A549 (cell line): ENCODE data around the gene MYADML2. TPM values are rescaled to one million over a fixed set of nuclear protein-coding genes. Genes with fewer than 3 reads are reported as not detected.

Source experiments
- ATAC-seq, 2 experiments: fragments of 200-7000 bp in 1 of 2; fragments of >200 bp in 1 of 2; cut with Nextera tagmentation in 1 of 2; cut with Tn5 transposase in 1 of 2; 3 replicates each; pipeline versions ENCODE4 v1.8.0 to v1.9.1; 2018 to 2020; ENCODE audit warnings: mild to moderate bottlenecking in 1 of 2, moderate library complexity in 1 of 2
- CTCF ChIA-PET: fragments of 300-600 bp; sonication (Branson Sonifier 250); formaldehyde crosslinking; extraction: SDS; loops from one replicate; lab custom pipeline; 2021; ENCODE audit warnings: antibody characterized with exemption, inconsistent platforms; lab: Yijun Ruan, JAX
- POLR2A ChIA-PET: fragments of 350-600 bp; formaldehyde crosslinking; extraction: SDS; loops from one replicate; lab custom pipeline; 2021; ENCODE audit warnings: antibody characterized with exemption, inconsistent platforms; lab: Yijun Ruan, JAX
- DNase-seq, 2 experiments: peaks; one replicate each; pipeline versions ENCODE4 v3.0.0 to v3.0.0-alpha.2; 2011 to 2016; ENCODE audit warnings: low read depth in 1 of 2, low spot score in 1 of 2
- FAIRE-seq: peaks from 2 replicates; lab custom pipeline; 2011; peaks lifted over from hg19 to GRCh38; lab: Jason Lieb, UNC
- H3K27ac ChIP-seq, 2 experiments: fragments of >200 bp; sonication (Bioruptor Twin); formaldehyde crosslinking; 3 replicates each; pipeline ENCODE4 v1.5.1; 2016 to 2017
- H3K4me1 ChIP-seq: fragments of >200 bp; sonication (Bioruptor Twin); formaldehyde crosslinking; 3 replicates; pipeline ENCODE4 v1.6.1; 2016
- H3K4me2 ChIP-seq: fragments of >200 bp; sonication (Bioruptor Twin); formaldehyde crosslinking; 3 replicates; pipeline ENCODE4 v1.6.1; 2016
- H3K4me3 ChIP-seq: fragments of >200 bp; sonication (Bioruptor Twin); formaldehyde crosslinking; 3 replicates; pipeline ENCODE4 v1.5.1; 2016
- H3K9me3 ChIP-seq: fragments of >200 bp; sonication (Bioruptor Twin); formaldehyde crosslinking; 3 replicates; pipeline ENCODE4 v1.6.1; 2016
- BHLHE40 ChIP-seq: IDR thresholded peaks from 2 replicates; pipeline ENCODE4 v1.6.1; 2012; ENCODE audit warnings: low read depth, low read length, inconsistent platforms
- CBX8 ChIP-seq: fragments of 200-600 bp; sonication (generic); IDR thresholded peaks from 2 replicates; pipeline ENCODE4 v1.6.1; 2016
- CEBPB ChIP-seq, 2 experiments: fragments of >200 bp in 1 of 2; sonication (Bioruptor Twin) in 1 of 2; formaldehyde crosslinking in 1 of 2; IDR thresholded peaks; 2 replicates each; pipeline ENCODE4 v1.6.1; 2012 to 2016
- EHMT2 ChIP-seq: fragments of 200-600 bp; sonication (generic); IDR thresholded peaks from 2 replicates; pipeline ENCODE4 v1.6.1; 2016; ENCODE audit warnings: antibody characterized with exemption, low read depth, mild to moderate bottlenecking, moderate library complexity
- FOXS1 ChIP-seq: fragments of 250-450 bp; sonication (Bioruptor Pico); IDR thresholded peaks from 2 replicates; pipeline ENCODE4 v1.5.0; 2020; ENCODE audit warnings: mild to moderate bottlenecking, moderate library complexity
- HDAC2 ChIP-seq: fragments of 200-600 bp; sonication (generic); IDR thresholded peaks from 2 replicates; pipeline ENCODE4 v1.6.1; 2016
- HOXA7 ChIP-seq: fragments of 250-450 bp; sonication (Bioruptor Pico); IDR thresholded peaks from 2 replicates; pipeline ENCODE4 v1.5.0; 2020; ENCODE audit warnings: mild to moderate bottlenecking, moderate library complexity
- HOXB5 ChIP-seq: fragments of 250-450 bp; sonication (Bioruptor Pico); IDR thresholded peaks from 2 replicates; pipeline ENCODE4 v1.5.0; 2020; ENCODE audit warnings: mild to moderate bottlenecking, moderate library complexity
- JUN ChIP-seq, 2 experiments: fragments of >200 bp; sonication (Bioruptor Twin); formaldehyde crosslinking; IDR thresholded peaks; 2 replicates in 1 of 2; 3 replicates in 1 of 2; pipeline ENCODE4 v1.6.1; 2016 to 2017
- MAFK ChIP-seq: fragments of 450-650 bp; IDR thresholded peaks from 2 replicates; pipeline ENCODE4 v1.6.1; 2014; ENCODE audit not compliant: partially characterized antibody
- NFE2L2 ChIP-seq: fragments of 150-350 bp; conservative IDR thresholded peaks from 2 replicates; pipeline ENCODE4 v1.6.1; 2014; ENCODE audit warnings: low read length
- POLR2A ChIP-seq: IDR thresholded peaks from 2 replicates; pipeline ENCODE4 v1.6.1; 2012; ENCODE audit warnings: mild to moderate bottlenecking, low read length
- RAD21 ChIP-seq, 2 experiments: fragments of >200 bp in 1 of 2; sonication (Bioruptor Twin) in 1 of 2; formaldehyde crosslinking in 1 of 2; IDR thresholded peaks in 1 of 2; conservative IDR thresholded peaks in 1 of 2; 2 replicates in 1 of 2; 3 replicates in 1 of 2; pipeline ENCODE4 v1.6.1; 2012 to 2018; ENCODE audit warnings: inconsistent platforms in 1 of 2
- RFX5 ChIP-seq: fragments of 450-650 bp; IDR thresholded peaks from 2 replicates; pipeline ENCODE4 v1.7.1; 2014; ENCODE audit warnings: antibody characterized with exemption, mild to moderate bottlenecking, moderate library complexity
- RNF2 ChIP-seq: fragments of 200-600 bp; sonication (generic); IDR thresholded peaks from 2 replicates; pipeline ENCODE4 v1.6.1; 2016; ENCODE audit warnings: low read depth, mild to moderate bottlenecking, antibody characterized with exemption, moderate library complexity, borderline replicate concordance
- TFCP2L1 ChIP-seq: fragments of 250-450 bp; sonication (Bioruptor Pico); IDR thresholded peaks from 2 replicates; pipeline ENCODE4 v1.5.0; 2021; ENCODE audit warnings: mild to moderate bottlenecking
- TP53 ChIP-seq: fragments of 250-450 bp; sonication (Bioruptor Pico); IDR thresholded peaks from 2 replicates; pipeline ENCODE4 v1.5.0; 2021; ENCODE audit warnings: mild to moderate bottlenecking, moderate library complexity
- ZFP36 ChIP-seq: fragments of 450-650 bp; IDR thresholded peaks from 2 replicates; pipeline ENCODE4 v1.6.1; 2014; ENCODE audit warnings: borderline replicate concordance; ENCODE audit not compliant: partially characterized antibody
- ZNF302 ChIP-seq: fragments of 250-450 bp; sonication (Bioruptor Pico); IDR thresholded peaks from 2 replicates; pipeline ENCODE4 v1.9.0; 2021; ENCODE audit warnings: inconsistent platforms, mild to moderate bottlenecking, moderate library complexity
- WGBS: methylation state at CpG from one replicate; pipeline ENCODE4 v1.1.6; 2017; ENCODE audit errors: missing lambda C conversion rate; 5-methylcytosine and 5-hydroxymethylcytosine counted together
- polyA plus RNA-seq, 4 experiments: library from polyadenylated mRNA; depleted of rRNA in 3 of 4; stranded (reverse); fragments of >200 nt; fragmentation: RNase III in 1 of 4; extraction: RNeasy Plus Mini Kit Qiagen cat#74134 plus additional on column Dnase treatment in 1 of 4; gene quantifications; 2 replicates in 3 of 4; 3 replicates in 1 of 4; pipeline ENCODE4 v1.2.3, GENCODE V29; 2011 to 2017
- TF ChIP-seq, protein P1 (sequence below): fragments of >200 bp; sonication (Bioruptor Twin); formaldehyde crosslinking; IDR thresholded peaks from 3 replicates; pipeline ENCODE4 v1.5.1; 2016
- TF ChIP-seq, protein P2 (sequence below): IDR thresholded peaks from 2 replicates; pipeline ENCODE4 v1.6.1; 2012
- TF ChIP-seq, protein P3 (sequence below): IDR thresholded peaks from 2 replicates; pipeline ENCODE4 v1.6.1; 2012; ENCODE audit warnings: low read depth, borderline replicate concordance
- TF ChIP-seq, protein P4 (sequence below): IDR thresholded peaks from 2 replicates; pipeline ENCODE4 v1.6.1; 2012
- TF ChIP-seq, protein P5 (sequence below): fragments of >200 bp; sonication (Bioruptor Twin); formaldehyde crosslinking; IDR thresholded peaks from 2 replicates; pipeline ENCODE4 v1.6.1; 2016
- TF ChIP-seq, protein P6 (sequence below): fragments of 150-350 bp; IDR thresholded peaks from 2 replicates; pipeline ENCODE4 v1.6.1; 2014; ENCODE audit warnings: low read depth, mild to moderate bottlenecking, low read length

MYADML2 gene
- polyA plus RNA-seq, 2 of the 4 experiments (the other 2 are of a cell fraction), result not detected

DNA sequence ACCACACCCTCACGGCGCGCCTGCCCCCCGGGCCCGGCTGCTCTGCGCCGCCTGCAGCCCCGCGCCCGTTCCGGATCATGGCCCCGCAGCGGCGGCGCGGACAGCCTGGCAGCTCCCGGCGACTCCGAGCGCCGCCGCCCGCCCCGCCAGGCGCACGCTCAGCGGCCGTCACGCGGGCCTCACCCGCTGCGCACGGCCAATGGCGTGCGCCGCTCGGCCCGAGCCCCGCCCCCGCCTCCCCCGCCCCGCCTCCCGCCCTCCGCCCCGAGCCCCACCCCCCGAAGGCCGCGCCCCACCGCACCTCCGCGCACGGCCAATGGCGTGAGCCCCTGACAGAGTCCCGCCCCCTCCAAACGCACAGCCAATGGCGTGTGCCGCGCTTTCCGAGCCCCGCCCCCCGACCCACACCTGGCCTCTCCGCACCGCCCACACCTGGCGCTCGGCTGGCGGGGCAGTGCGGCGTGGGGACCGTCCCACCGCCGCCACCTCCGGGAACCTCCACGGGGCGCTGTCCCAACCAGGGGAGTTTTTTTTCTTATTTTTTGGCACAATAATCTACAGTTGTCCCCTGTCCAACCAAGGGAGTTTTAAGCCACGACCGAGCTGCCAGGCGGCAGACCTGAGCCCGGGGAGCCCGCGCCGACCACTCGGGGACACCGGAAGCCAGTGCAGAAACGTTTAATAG, 35.6 kb downstream of the MYADML2 start, which contains the start of gene PCYT2:
TSS of gene PCYT2 (minus strand) at position 123 of the 685 bp plus-strand sequence. CDS start at position 79, 44 bp downstream.
- Histone ChIP-seq H3K27ac (peak within 1 kb of the TSS; percentile 62 to 88), H3K4me3 (peak within 1 kb of the TSS; percentile 71), H3K4me2 (peak within 1 kb of the TSS; percentile 98), H3K4me1 (peaks cover 14% of the 10 kb centered on the region), H3K9me3 (no peaks in the 10 kb centered on the region)
- ChIA-PET CTCF (interaction anchor here (1.4 to 7.6 kb wide), 2 partner anchors 15 to 26 kb away, joined by 3 to 68 read pairs; partner anchors contain the start of genes MAFG and PYCR1), POLR2A (interaction anchor here (1.0 to 1.5 kb wide), 3 partner anchors 12 to 78 kb away, joined by 3 to 4 read pairs (median 3); partner anchors contain the start of gene MCRIP1)
- 20% methylated on average over 39 of the region's 84 CpGs for WGBS
- DNase-seq, result peak; percentile 93 to 99
- peak; percentile 72 to 83 for ATAC-seq
- FAIRE-seq, result no peak
- no peak for TF ChIP-seq CBX8
- TF ChIP-seq, protein P1, sequence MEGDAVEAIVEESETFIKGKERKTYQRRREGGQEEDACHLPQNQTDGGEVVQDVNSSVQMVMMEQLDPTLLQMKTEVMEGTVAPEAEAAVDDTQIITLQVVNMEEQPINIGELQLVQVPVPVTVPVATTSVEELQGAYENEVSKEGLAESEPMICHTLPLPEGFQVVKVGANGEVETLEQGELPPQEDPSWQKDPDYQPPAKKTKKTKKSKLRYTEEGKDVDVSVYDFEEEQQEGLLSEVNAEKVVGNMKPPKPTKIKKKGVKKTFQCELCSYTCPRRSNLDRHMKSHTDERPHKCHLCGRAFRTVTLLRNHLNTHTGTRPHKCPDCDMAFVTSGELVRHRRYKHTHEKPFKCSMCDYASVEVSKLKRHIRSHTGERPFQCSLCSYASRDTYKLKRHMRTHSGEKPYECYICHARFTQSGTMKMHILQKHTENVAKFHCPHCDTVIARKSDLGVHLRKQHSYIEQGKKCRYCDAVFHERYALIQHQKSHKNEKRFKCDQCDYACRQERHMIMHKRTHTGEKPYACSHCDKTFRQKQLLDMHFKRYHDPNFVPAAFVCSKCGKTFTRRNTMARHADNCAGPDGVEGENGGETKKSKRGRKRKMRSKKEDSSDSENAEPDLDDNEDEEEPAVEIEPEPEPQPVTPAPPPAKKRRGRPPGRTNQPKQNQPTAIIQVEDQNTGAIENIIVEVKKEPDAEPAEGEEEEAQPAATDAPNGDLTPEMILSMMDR, result no peak
- TF ChIP-seq MAFK, result no peak
- TF ChIP-seq HOXB5 (CRISPR knock-in tag), result no peak
- TF ChIP-seq, protein P2, sequence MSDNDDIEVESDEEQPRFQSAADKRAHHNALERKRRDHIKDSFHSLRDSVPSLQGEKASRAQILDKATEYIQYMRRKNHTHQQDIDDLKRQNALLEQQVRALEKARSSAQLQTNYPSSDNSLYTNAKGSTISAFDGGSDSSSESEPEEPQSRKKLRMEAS, result peak; percentile 26; the same call in 1 of the 2 replicates
- TF ChIP-seq CEBPB (IDR thresholded peaks at IDR 0.05), result no peak
- TF ChIP-seq FOXS1 (CRISPR knock-in tag), result no peak
- TF ChIP-seq RFX5, result no peak
- TF ChIP-seq ZNF302 (CRISPR knock-in tag), result no peak
- TF ChIP-seq, protein P3, sequence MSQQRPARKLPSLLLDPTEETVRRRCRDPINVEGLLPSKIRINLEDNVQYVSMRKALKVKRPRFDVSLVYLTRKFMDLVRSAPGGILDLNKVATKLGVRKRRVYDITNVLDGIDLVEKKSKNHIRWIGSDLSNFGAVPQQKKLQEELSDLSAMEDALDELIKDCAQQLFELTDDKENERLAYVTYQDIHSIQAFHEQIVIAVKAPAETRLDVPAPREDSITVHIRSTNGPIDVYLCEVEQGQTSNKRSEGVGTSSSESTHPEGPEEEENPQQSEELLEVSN, result no peak
- TF ChIP-seq, protein P4, sequence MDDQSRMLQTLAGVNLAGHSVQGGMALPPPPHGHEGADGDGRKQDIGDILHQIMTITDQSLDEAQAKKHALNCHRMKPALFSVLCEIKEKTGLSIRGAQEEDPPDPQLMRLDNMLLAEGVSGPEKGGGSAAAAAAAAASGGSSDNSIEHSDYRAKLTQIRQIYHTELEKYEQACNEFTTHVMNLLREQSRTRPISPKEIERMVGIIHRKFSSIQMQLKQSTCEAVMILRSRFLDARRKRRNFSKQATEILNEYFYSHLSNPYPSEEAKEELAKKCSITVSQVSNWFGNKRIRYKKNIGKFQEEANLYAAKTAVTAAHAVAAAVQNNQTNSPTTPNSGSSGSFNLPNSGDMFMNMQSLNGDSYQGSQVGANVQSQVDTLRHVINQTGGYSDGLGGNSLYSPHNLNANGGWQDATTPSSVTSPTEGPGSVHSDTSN, result no peak; the same call in 1 of the 2 replicates
- TF ChIP-seq, protein P5, sequence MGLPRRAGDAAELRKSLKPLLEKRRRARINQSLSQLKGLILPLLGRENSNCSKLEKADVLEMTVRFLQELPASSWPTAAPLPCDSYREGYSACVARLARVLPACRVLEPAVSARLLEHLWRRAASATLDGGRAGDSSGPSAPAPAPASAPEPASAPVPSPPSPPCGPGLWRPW, result no peak
- peak in 1 of 2 experiments; percentile 66; a peak in 2 of 5 replicates for TF ChIP-seq JUN (IDR thresholded peaks at IDR 0.05)
- peak; percentile 31; the same call in 1 of the 2 replicates for TF ChIP-seq POLR2A
- TF ChIP-seq BHLHE40, result no peak
- TF ChIP-seq EHMT2, result no peak
- TF ChIP-seq, protein P6, sequence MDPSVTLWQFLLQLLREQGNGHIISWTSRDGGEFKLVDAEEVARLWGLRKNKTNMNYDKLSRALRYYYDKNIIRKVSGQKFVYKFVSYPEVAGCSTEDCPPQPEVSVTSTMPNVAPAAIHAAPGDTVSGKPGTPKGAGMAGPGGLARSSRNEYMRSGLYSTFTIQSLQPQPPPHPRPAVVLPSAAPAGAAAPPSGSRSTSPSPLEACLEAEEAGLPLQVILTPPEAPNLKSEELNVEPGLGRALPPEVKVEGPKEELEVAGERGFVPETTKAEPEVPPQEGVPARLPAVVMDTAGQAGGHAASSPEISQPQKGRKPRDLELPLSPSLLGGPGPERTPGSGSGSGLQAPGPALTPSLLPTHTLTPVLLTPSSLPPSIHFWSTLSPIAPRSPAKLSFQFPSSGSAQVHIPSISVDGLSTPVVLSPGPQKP, result no peak
- TF ChIP-seq TFCP2L1 (CRISPR knock-in tag), result no peak
- no peak for TF ChIP-seq RAD21 (conservative IDR thresholded peaks at IDR 0.05 in 1 of 2, IDR thresholded peaks at IDR 0.05 in 1 of 2)
- no peak for TF ChIP-seq TP53

DNA sequence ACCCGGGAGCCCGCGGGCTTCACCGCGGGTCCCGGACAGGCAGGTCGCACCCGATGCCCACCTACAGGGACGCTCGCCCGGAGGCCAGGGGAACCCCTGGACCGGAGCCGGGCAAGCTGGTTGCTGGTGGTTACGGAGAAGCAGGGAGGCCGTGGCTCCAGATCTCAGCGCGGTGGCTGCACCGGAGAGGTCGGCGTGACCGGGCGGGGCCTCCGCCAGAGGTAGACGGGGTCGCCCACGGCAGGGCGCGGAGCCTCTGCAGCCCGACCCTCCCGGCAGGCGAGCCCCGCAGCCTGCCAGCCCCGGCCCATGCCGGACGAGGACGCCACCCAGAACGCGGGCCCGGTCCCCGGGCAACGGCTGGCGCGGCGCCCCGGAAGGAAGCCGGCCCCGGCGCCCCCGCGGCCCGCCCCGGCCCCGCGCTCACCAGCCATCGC, 36.2 kb downstream of the MYADML2 start:
- Histone ChIP-seq H3K4me2 (peak overlapping the region; percentile 98), H3K9me3 (no peaks in the 10 kb centered on the region), H3K27ac (peak overlapping the region; percentile 62 to 88), H3K4me1 (peaks cover 10% of the 10 kb centered on the region; the same call in 2 of the 3 replicates), H3K4me3 (peak overlapping the region; percentile 71)
- peak; percentile 3 to 21; a peak in 5 of 6 replicates for ATAC-seq
- TF ChIP-seq TFCP2L1 (CRISPR knock-in tag), result no peak
- TF ChIP-seq ZFP36, result no peak
- TF ChIP-seq HOXA7 (CRISPR knock-in tag), result no peak
- TF ChIP-seq NFE2L2, result no peak
- no peak for TF ChIP-seq HDAC2
- TF ChIP-seq, protein P4, result 0 out of 2 replicates have a peak, but pooled peaks have one; percentile 6
- 0 out of 2 replicates have a peak, but pooled peaks have one; percentile 29 for TF ChIP-seq RNF2
- TF ChIP-seq, protein P2, result 0 out of 2 replicates have a peak, but pooled peaks have one; percentile 9
- ChIA-PET POLR2A (interaction anchor here (1.0 to 1.5 kb wide), 3 partner anchors 13 to 78 kb away, joined by 3 to 4 read pairs (median 3); partner anchors contain the start of gene MCRIP1), CTCF (interaction anchor here (1.2 to 7.6 kb wide), 4 partner anchors 15 to 49 kb away, joined by 3 to 68 read pairs (median 4); partner anchors contain the start of genes MAFG and PYCR1)
- DNase-seq, result no peak
- FAIRE-seq, result no peak
- 10% methylated on average over 17 of the region's 55 CpGs for WGBS
